GM18511 (cell line): ENCODE data around the gene MAN1A2.
A peak's percentile ranks its signal among the peaks of the same experiment; 100 is the strongest.
"Not testable (repeated sequence)": the region's sequence is repeated elsewhere in the genome, so short reads cannot be mapped to it uniquely, and the experiment has no call there.

ENCODE experiments used
- ATAC-seq: cut with Tn5 transposase; IDR thresholded peaks from one replicate; pipeline ENCODE4 v1.9.1; 2021; ENCODE audit warnings: mild to moderate bottlenecking, moderate library complexity; ENCODE audit not compliant: unreplicated experiment

The MAN1A2 gene

DNA sequence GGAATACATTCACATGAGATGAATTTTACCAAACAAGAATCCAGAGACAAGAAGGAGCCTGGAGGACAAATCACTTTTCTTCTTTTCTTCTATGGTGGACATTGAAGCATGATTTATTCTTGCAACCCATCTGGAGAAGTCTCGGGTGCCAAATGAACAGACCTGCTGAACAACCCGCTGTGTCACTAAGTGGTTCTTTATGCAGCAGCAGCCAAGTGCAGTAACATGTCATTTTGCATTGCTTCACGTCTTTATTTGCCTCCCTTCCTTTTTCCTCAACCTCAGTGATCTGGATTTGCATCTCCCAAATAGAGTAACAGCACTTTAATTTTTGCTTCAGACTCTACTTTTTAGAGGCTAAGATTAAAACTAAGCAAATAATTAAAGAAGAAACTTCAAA, 188.6 kb downstream of the MAN1A2 start:
- no peak for ATAC-seq

DNA sequence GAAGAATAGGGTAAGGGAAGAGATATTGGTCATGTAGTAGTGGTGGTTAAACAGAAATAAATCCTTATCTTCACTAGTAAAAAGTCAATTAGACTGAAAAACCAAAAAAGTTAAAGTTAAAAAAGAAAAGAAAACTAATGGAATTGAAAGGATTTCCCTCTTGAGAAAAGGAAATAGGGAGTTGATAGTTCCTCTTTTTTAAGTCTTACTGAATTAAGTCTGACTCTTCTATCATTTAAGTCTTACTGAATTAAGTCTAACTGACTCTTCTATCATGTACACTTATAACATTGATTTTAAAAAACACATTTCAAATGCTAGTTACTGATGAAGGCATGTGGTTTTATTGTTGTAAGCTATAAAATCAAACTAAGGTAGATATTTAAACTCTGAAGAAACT, 189.1 kb downstream of the MAN1A2 start:
- ATAC-seq: no peak

GRCh38 chr1:117556976-117557375, 189.7 kb downstream of the MAN1A2 start:
- ATAC-seq: no peak

DNA sequence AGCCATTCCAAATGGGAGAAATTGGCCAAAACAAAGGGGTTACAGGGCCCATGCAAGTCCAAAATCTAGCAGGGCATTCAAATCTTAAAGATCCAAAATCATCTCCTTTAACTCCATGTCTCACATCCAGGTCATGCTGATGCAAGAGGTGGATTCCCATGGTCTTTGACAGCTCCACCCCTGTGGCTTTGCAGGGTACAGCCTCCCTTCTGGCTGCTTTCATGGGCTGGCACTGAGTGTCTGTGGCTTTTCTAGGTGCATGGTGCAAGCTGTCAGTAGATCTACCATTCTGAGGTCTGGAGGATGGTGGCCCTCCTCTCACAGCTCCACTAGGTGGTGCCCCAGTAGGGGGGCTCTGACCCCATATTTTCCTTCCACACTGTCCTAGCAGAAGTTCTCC, 191.2 kb downstream of the MAN1A2 start:
- ATAC-seq: not testable (repeated sequence)

DNA sequence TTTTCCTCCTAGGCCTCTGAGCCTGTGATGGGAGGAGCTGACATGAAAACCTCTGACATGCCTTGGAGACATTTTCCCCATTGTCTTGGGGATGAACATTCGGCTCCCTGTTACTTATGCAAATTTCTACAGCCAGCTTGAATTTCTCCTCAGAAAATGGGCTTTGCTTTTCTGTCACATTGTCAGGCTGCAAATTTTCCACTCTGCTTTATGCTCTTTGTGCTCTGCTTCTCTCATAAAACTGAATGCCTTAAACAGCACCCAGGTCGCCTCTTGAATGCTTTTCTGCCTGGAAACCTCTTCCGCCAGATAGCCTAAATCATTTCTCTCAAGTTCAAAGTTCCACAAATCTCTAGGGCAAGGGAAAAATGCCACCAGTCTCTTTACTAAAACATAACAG, 191.9 kb downstream of the MAN1A2 start:
- no peak for ATAC-seq

GRCh38 chr1:117559985-117560384, 192.7 kb downstream of the MAN1A2 start:
- no peak for ATAC-seq

GRCh38 chr1:117561071-117561470, 193.8 kb downstream of the MAN1A2 start:
- no peak for ATAC-seq

DNA sequence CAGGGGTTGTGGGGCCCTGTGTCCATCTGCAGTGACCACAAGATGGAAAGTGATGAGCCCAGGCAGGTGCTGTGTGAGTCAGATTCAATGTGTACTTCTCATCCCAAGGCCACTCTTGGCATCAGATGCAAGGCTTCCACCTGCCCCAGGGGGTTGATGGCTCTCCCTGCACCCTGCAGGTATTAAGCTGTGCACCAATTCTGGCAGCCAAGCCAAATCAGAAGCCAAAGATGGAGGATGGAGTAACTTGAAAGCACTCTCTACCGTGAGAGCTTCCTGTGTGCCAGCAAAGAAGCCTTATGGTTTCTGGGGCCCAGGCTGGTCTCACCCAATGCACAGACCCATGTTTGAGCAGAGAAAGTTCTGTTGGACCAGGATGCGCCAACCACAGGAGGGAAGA, 194.3 kb downstream of the MAN1A2 start:
- ATAC-seq: no peak

DNA sequence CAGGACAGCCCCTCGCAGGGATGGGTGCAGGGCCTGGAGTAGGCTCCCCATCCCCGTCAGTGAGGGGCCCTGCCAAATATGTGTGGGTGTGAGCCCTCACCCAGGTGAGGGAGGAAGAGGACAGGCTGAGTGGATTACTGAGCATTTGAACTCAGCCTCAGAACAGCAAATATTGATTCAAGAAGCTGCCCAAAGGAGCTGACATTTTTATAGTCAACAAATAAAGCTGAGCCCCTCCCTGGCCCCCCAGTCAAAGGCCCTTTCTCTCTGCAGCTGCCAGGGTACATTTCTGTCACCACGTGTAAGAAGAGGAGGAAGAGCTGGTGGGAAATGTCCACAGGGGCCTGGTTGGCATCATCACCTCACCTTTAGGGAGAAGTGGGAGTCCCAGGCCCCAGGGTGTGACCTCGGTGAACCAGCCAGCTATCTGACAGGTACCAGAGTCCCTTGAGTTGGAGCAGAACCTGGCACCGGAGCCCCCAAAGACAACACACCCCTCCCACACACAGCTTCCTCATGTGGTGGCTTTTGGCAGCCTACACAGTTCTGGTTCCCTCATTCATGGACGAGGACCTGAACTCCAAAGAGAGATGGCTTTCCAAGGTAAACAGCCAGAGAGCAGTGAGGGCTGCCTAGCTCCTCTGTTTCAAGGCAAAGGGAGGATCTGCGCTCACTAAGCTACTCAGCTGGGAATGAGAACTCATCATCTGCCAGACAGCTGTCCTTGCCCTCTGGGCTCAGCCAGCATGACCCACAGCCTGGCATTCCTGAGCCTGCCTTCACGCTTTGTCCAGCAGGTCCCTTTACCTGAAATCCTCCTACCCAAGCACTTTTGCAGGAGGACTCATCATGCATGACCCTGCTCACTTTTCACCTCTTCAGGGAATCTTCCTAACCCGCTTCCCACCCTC, 195.6 kb downstream of the MAN1A2 start:
- no peak for ATAC-seq

- ATAC-seq: no peak
These were observed 196.2 kb downstream of the MAN1A2 start for GRCh38 chr1:117563492-117563875.

DNA sequence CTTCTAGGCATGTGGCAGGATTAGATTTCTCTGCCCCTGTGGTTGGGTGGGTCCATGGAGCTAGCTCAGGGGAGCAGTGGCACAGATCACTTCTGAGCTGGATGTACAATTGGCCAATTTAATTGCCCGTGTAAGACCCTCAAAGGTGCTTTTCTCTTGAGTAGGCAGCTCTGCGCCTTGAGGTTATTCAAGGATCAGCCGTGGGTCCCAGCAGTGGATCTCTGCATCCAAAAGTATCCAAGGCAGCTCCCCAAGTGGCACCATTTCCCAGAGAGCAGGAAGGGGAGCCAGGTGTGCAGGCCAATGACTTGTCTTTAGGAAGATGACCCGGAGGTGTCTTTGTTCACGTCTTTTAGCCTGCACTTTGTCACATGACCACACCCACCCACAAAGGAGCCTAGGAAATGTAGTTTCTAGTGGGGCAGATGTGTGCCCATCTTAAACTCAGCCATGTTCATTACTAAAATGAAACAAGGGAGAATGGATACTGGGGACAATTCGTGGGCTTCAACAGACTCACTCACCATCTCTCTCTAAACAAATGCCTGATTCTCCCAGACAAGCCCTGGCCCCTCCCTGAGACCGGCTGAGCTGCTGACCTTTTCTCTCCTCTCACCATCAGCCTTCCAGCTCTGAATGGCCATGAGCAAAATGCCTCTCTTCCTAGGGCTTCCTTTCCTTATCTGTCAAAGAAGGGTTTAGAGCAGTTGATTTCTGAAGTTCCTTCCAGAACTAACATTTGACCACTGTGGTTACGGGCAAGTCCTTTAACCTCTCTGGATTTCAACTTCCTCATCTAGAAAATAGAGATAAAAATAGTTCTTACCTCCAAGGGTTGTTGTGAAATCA, 197.2 kb downstream of the MAN1A2 start:
- ATAC-seq: no peak

DNA sequence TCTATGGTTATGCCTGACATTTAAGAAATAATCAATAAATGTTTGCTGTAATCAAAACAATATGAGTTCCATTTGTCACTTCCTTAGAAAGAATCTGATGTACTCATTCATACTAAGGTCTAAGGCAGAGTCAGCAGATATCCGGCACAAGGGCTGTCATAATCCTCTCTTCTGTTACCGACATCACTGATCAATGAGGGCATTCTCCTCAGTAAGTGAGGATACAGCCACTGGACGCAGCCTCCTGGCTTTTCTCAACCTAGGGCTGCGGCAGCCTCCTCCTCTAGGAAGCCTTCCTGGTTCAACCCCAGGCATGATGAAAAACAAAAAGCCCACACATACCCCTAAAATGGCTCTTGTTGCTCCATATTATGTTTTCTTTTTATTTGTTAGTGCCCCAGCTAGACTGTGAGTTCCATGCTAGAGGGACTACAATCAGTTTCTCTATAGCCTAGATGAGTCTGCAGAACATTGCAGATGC, 197.9 kb downstream of the MAN1A2 start:
- ATAC-seq: no peak

DNA sequence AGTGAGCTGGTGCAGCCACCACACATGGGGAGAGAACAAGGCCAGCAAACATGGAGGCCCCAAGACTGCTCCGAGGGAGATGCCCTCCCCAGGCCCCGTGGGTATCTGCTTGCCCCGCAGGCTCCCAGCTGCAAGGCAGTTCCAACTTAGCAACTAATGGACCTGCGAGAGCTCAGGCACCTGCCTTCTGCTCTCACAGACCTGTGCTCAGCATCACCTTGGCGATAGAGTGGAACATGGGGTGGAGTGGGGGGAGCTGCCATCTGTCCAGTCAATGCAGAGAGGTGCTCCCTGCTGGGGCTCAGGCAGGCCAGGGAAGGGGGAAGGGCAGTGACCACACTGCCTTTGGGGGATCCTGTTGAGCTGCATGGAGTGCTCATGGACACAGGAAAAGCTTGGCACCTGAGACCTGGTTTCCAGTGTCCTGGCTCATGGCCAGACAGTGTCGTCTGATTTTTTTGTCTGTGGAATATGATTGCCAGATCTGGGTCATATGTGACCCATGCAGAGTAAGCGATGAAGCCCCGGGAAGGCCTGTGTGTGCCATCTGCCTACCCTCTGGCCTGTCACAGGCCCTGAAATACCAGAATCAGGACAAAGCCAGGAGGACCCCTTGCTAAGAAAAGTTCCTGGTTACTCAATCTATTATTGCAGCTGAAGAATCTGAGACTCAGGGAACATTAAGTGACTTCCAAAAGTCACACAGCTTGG, 198.7 kb downstream of the MAN1A2 start:
- ATAC-seq: no peak

DNA sequence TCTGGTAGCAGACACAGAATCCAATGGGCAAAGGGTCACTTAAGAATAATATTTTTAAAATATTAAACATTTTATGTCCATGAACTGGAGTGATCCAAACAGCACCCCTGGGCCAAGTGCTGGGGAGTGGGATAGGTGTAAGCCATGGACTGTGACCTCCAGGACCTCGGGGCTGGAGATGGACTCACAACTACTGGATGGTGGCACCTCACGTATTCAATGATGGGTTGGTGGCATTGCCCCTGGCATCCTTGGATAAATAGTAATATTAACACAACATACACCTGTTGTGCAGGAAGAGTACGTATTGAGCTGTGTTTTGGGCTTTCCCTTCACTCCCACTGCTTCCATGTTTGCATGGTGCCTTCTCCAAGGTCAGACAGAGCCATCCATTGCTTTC, 199.3 kb downstream of the MAN1A2 start:
- no peak for ATAC-seq

GRCh38 chr1:117567435-117567834, 200.2 kb downstream of the MAN1A2 start:
- ATAC-seq: no peak

- ATAC-seq: no peak
These were observed 200.7 kb downstream of the MAN1A2 start for GRCh38 chr1:117567976-117568375.

DNA sequence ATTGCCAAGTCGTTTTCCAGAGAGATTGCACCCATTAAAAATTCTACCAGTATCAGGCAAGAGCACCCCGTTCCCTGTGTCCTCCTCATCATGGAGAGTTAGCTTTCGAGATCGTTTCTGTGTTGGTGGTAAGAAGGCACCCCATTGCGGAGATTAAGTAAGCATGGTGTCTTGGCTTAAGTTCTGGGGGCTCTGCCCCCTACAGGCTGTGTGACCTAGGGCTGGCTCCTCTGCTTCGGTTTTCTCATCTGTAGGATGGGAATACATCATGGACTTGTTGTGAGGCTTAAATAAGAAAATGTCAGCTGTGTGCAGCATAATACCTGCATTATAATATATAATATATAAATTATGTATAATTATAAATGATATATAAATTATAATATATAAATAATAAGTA, 201.8 kb downstream of the MAN1A2 start:
- no peak for ATAC-seq

- no peak for ATAC-seq
These were observed 202.6 kb downstream of the MAN1A2 start for GRCh38 chr1:117569856-117570255.

GRCh38 chr1:117570988-117571409, 203.8 kb downstream of the MAN1A2 start:
- ATAC-seq: no peak

DNA sequence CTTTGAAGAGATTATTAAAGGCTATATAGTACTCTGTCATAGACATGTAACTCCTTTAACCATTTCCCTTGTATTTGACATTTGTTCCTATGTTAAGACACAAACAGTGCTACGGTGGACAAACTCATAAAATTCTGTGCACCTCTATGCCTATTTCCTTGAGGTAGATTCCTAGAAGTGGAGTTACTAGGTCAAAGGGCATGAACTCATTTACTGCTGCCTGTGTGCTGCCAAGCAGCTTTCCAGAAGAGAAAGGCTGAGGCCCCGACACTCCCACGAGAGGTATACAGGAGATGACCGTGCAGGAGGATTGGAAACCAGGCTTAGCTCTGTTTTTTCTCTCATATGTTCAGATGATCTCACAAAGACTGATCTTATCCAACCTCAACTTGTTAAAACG, 204.2 kb downstream of the MAN1A2 start:
- ATAC-seq: no peak

DNA sequence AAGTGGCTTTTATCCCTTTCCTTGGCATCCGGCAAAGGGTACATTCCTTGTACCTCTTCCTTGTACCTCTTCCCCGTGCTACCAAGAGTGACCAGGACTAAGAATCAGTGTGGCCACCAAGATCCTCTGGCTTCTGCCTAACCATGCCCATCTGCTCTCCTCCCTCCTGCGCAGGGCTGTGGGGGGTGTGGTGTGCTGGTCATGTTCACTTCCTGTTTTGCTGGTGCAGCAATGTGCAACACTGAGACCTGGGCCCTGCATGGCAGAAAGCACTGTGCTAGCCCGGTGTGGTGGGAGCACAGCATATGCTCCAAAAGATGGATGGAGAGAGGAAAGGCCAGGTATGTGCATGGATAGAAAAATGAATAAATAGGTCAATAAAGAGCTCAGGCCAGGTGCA, 205.3 kb downstream of the MAN1A2 start:
- ATAC-seq: peak; percentile 62
